ENCODE measurements around the gene SLC5A2.

DNA sequence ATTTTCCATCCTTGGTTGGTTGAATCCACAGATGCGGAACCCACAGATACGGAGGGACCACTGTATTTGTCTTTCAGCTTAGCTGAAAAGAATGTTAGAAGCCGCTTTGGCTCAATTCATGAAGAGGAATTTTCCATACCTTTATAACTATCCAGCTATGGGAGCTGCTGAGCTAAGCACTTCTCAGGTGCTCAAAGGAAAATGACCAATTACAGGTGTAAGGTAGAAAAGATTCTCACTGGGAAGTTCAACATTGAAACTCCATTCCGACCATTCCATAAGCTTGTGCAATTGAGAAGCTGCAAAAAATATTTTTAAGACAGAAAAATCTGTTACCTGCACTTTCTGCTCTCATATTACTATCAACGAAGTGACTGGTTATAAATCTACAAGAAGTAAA lies 47.5 kb downstream of the SLC5A2 start:
- TF ChIP-seq POLR2A (IDR thresholded peaks at IDR 0.05; ENCODE audit: low read depth, low read length) (no peak), POLR2AphosphoS5 (IDR thresholded peaks at IDR 0.05; ENCODE audit: low read depth, low read length) (no peak), SPI1 (IDR thresholded peaks at IDR 0.05; ENCODE audit: low read depth, low read length) (no peak), POU2F2 (IDR thresholded peaks at IDR 0.05; ENCODE audit: low read depth, low read length) (no peak), TAF1 (IDR thresholded peaks at IDR 0.05; ENCODE audit: low read depth, low read length) (no peak)
